Measurements from ENCODE around the gene OSBPL2. TPM values are rescaled to one million over a fixed set of nuclear protein-coding genes. Genes with fewer than 3 reads are reported as not detected.

The OSBPL2 gene
- total RNA-seq, 2 experiments from 2014 or later, result 52.8 to 54.4 TPM

- no peaks in the 10 kb centered on the region for H3K4me1 ChIP-seq (ENCODE audit: insufficient read depth, low read length)
- POLR2A ChIA-PET, result no interaction called here
- H3K27ac ChIP-seq (ENCODE audit: low read depth in 1 of 2, low read length in 2 of 2), result no peak overlapping the region
- H3K9me3 Mint-ChIP-seq, result no peaks in the 10 kb centered on the region
- H3K27me3 Mint-ChIP-seq, result peaks cover 22% of the 10 kb centered on the region
- H3K4me3 ChIP-seq (ENCODE audit: low read length), result no peak overlapping the region
- H3K9me3 ChIP-seq (ENCODE audit: control insufficient read depth in 1 of 2, insufficient read depth in 1 of 2, low read length in 2 of 2), result peaks cover 0 to 21% of the 10 kb centered on the region in 2 experiments
- no peak for DNase-seq
- no peak overlapping the region for H3K4me3 Mint-ChIP-seq
- TF ChIP-seq CTCF (IDR thresholded peaks at IDR 0.05), result no peak
- H3K27ac Mint-ChIP-seq, result no peak overlapping the region
- no peak for ATAC-seq (ENCODE audit: poor library complexity)
- no peaks in the 10 kb centered on the region for H3K36me3 ChIP-seq (ENCODE audit: insufficient read depth, low read length)
- intact Hi-C loops (cut with DNase I, micrococcal nuclease), result no loop called here
- H3K4me1 Mint-ChIP-seq (ENCODE audit: low read depth), result no peaks in the 10 kb centered on the region
- peaks cover 0 to 2% of the 10 kb centered on the region in 2 experiments for H3K27me3 ChIP-seq (ENCODE audit: control insufficient read depth in 1 of 2, insufficient read depth in 2 of 2, low read length in 2 of 2)
- H3K36me3 Mint-ChIP-seq (ENCODE audit: low read depth), result no peaks in the 10 kb centered on the region
- CTCF ChIA-PET, result no interaction called here
Measured at GRCh38 chr20:62339647-62340062, 101.3 kb downstream of the OSBPL2 start.

DNA sequence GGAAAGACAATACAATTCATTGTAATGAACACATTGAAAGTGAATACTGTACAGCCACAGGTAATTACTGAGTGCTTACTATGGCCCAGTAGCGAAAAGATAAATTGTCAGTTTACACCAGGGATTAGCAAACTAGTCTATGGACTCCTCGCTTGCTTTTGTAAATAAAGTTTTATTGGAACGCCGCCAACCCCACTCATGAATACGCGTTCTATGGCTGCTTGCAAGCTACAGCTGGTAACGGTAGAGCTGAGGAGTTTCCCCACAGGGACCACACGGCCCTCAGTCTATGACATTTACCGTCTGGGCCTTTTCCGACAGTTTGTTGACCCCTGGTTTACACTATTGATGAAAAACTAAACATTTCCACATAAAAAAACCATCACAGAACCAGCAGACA lies 104.6 kb downstream of the OSBPL2 start:
- intact Hi-C loops (cut with DNase I, micrococcal nuclease), result no loop called here
- no peaks in the 10 kb centered on the region for H3K36me3 ChIP-seq (ENCODE audit: insufficient read depth, low read length)
- H3K4me1 ChIP-seq (ENCODE audit: insufficient read depth, low read length), result no peaks in the 10 kb centered on the region
- DNase-seq (no peak), ATAC-seq (ENCODE audit: poor library complexity) (no peak)
- no peak overlapping the region for H3K4me3 ChIP-seq (ENCODE audit: low read length)
- Mint-ChIP-seq H3K9me3 (no peaks in the 10 kb centered on the region), H3K27ac (no peak overlapping the region), H3K4me1 (ENCODE audit: low read depth) (no peaks in the 10 kb centered on the region), H3K4me3 (no peak overlapping the region), H3K36me3 (ENCODE audit: low read depth) (no peaks in the 10 kb centered on the region), H3K27me3 (peaks cover 8% of the 10 kb centered on the region)
- ChIA-PET POLR2A (no interaction called here), CTCF (no interaction called here)
- H3K9me3 ChIP-seq (ENCODE audit: control insufficient read depth in 1 of 2, insufficient read depth in 1 of 2, low read length in 2 of 2), result peaks cover 0 to 17% of the 10 kb centered on the region in 2 experiments
- no peaks in the 10 kb centered on the region for H3K27me3 ChIP-seq (ENCODE audit: control insufficient read depth in 1 of 2, insufficient read depth in 2 of 2, low read length in 2 of 2)
- no peak for TF ChIP-seq CTCF (IDR thresholded peaks at IDR 0.05)
- no peak overlapping the region for H3K27ac ChIP-seq (ENCODE audit: low read depth in 1 of 2, low read length in 2 of 2)

DNA sequence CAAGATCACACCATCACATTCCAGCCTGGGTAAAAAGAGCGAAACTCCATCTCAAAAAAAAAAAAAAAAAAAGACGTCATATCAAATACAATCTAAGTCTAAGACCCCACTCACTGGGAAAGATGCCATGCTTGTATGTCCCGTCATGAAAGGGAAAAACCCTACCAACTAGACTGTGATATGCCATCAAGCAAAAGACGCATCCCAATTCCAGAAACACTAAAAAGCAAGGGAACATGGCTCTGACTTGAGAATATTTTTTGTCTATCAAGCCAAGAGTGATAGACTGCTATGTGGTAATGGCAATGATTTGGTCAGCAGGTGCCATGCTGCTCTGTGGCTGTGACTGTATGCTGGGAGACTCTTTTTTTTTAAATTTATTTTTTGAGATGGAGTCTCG lies 105.8 kb downstream of the OSBPL2 start:
- no peak for DNase-seq
- ATAC-seq (ENCODE audit: poor library complexity), result no peak
- H3K36me3 Mint-ChIP-seq (ENCODE audit: low read depth), result no peaks in the 10 kb centered on the region
- POLR2A ChIA-PET, result no interaction called here
- Histone ChIP-seq H3K4me1 (ENCODE audit: insufficient read depth, low read length) (no peaks in the 10 kb centered on the region), H3K36me3 (ENCODE audit: insufficient read depth, low read length) (no peaks in the 10 kb centered on the region), H3K4me3 (ENCODE audit: low read length) (no peak overlapping the region), H3K27me3 (ENCODE audit: control insufficient read depth in 1 of 2, insufficient read depth in 2 of 2, low read length in 2 of 2) (no peaks in the 10 kb centered on the region), H3K9me3 (ENCODE audit: control insufficient read depth in 1 of 2, insufficient read depth in 1 of 2, low read length in 2 of 2) (peaks cover 0 to 27% of the 10 kb centered on the region in 2 experiments), H3K27ac (ENCODE audit: low read depth in 1 of 2, low read length in 2 of 2) (no peak overlapping the region)
- CTCF ChIA-PET, result no interaction called here
- intact Hi-C loops (cut with DNase I, micrococcal nuclease), result no loop called here
- H3K9me3 Mint-ChIP-seq, result peaks cover 3% of the 10 kb centered on the region
- TF ChIP-seq CTCF (IDR thresholded peaks at IDR 0.05), result no peak
- H3K4me3 Mint-ChIP-seq, result no peak overlapping the region
- H3K4me1 Mint-ChIP-seq (ENCODE audit: low read depth), result no peaks in the 10 kb centered on the region
- H3K27ac Mint-ChIP-seq, result no peak overlapping the region
- peaks cover 8% of the 10 kb centered on the region for H3K27me3 Mint-ChIP-seq
